Body of pancreas (tissue), 4 donors: ENCODE data around the gene GJB4.

Experiments used
- CTCF ChIP-seq, 7 experiments: fragments of 450-650 bp in 4 of 7; fragments of 200-600 bp in 3 of 7; sonication (generic) in 3 of 7; IDR thresholded peaks; one replicate each; pipeline ENCODE4 v1.5.1; 2016 to 2019; ENCODE audit warnings: antibody characterized with exemption in 7 of 7
- POLR2A ChIP-seq, 3 donors: fragments of 450-650 bp; IDR thresholded peaks; one replicate each; pipeline ENCODE4 v1.6.1; 2016; ENCODE audit warnings: antibody characterized with exemption in 3 of 3, mild to moderate bottlenecking in 2 of 3

DNA sequence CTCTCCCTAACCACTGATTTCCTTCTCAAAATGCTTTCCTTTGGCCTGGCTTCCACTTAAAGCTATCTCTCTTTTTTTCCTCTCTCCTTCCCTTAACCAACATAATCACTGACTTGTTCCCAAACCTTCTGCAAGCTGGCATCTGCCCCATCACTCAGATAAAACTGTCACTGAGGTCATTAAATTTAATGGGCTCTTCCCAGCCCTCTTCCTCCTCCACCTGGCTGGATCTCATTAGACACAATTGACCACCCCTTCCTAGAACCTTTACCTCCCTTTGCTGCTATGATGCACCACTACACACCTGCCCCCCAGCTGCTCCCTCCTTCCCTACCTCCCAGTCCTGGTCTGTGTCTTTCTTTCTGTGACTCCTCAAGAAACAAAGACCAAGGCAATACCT is 48.7 kb upstream of the GJB4 start:
- TF ChIP-seq CTCF (IDR thresholded peaks at IDR 0.05) (no peak), POLR2A (IDR thresholded peaks at IDR 0.05) (no peak)
